ENCODE results near the gene SLC4A1. TPM values are rescaled to one million over a fixed set of nuclear protein-coding genes. Genes with fewer than 3 reads are reported as not detected.

Gene SLC4A1
- polyA plus RNA-seq, 2 of the 4 experiments (the other 2 are of a cell fraction): not detected

DNA sequence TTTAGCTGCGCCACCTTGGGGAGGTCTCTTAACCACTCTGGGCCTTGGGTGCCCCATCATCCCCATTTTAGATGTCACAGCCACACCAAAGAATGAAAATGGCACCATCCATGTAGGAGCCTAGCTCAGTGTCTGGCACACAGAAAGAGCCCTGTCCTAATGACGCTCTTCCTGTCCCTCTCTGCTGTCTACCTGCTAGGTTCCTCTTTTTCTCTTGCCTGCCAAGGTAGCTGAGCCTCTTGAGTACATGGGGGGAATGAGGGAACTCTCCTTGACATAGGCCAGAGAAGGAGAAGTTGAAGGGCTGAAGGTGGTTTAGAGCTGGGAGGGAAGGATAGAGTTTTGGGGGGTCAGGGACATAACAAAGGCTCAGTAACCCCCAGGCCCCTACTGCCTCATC is 42.3 kb upstream of the SLC4A1 start:
- TF ChIP-seq ZFP36 (IDR thresholded peaks at IDR 0.05; ENCODE audit: borderline replicate concordance, partially characterized antibody) (no peak), PBX3 (IDR thresholded peaks at IDR 0.05) (no peak)
- Histone ChIP-seq H3K4me3 (no peak overlapping the region), H3K27ac (no peak overlapping the region), H3K9me3 (no peaks in the 10 kb centered on the region), H3K4me1 (peaks cover 18% of the 10 kb centered on the region), H3K4me2 (no peak overlapping the region)
- ChIA-PET CTCF (interaction anchor here (0.6 to 4.5 kb wide), 13 partner anchors 8 to 196 kb away, joined by 3 to 31 read pairs (median 4); partner anchors contain the start of genes SLC25A39 and UBTF), POLR2A (interaction anchor here (0.9 kb wide), 1 partner anchor 88 kb away, joined by 4 read pairs; no protein-coding TSS in a partner anchor)
- WGBS (ENCODE audit: missing lambda C conversion rate): 85% methylated on average over 2 of the region's 2 CpGs
- DNase-seq (ENCODE audit: low read depth in 1 of 2, low spot score in 1 of 2) (no peak), FAIRE-seq (no peak), ATAC-seq (no peak)

DNA sequence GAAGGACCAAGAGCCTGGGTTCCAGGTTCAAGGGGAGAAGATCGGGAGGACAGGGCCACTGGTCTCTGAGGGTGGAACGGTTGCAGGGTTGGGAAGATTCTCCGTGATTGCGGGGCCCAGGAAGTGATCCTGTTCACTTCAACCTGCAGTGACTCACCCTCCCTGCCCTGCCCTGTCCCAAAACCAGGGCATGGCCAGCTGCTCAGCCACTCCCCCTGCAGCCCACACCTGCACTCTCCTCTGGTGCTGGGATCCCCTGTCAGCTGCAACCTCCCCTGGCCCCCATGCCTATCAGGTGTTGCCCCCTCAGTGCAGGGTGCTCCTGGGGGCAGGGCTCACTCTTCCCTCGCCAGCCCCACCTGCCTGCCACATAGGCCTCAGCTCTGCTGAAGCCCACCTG is 41.5 kb upstream of the SLC4A1 start:
- no peak overlapping the region for H3K27ac ChIP-seq
- CTCF ChIA-PET: interaction anchor here (0.6 to 4.5 kb wide), 12 partner anchors 9 to 99 kb away, joined by 3 to 31 read pairs (median 4); partner anchors contain the start of gene SLC25A39
- no peak overlapping the region for H3K4me3 ChIP-seq
- ATAC-seq (peak; percentile 1 to 15; a peak in 1 of 6 replicates), FAIRE-seq (no peak), DNase-seq (ENCODE audit: low read depth in 1 of 2, low spot score in 1 of 2) (no peak)
- POLR2A ChIA-PET: interaction anchor here (0.9 kb wide), 1 partner anchor 88 kb away, joined by 4 read pairs; no protein-coding TSS in a partner anchor
- TF ChIP-seq KDM5A (IDR thresholded peaks at IDR 0.05): no peak
- TF ChIP-seq FOSL2 (IDR thresholded peaks at IDR 0.05): no peak
- TF ChIP-seq FOSL2 (CRISPR knock-in tag; IDR thresholded peaks at IDR 0.05): peak; percentile 25; the same call in 1 of the 2 replicates
- H3K9me3 ChIP-seq: no peaks in the 10 kb centered on the region
- no peak overlapping the region; the same call in 2 of the 3 replicates for H3K4me2 ChIP-seq
- H3K4me1 ChIP-seq: peaks cover 15% of the 10 kb centered on the region
- 59% methylated on average over 5 of the region's 5 CpGs for WGBS (ENCODE audit: missing lambda C conversion rate)

DNA sequence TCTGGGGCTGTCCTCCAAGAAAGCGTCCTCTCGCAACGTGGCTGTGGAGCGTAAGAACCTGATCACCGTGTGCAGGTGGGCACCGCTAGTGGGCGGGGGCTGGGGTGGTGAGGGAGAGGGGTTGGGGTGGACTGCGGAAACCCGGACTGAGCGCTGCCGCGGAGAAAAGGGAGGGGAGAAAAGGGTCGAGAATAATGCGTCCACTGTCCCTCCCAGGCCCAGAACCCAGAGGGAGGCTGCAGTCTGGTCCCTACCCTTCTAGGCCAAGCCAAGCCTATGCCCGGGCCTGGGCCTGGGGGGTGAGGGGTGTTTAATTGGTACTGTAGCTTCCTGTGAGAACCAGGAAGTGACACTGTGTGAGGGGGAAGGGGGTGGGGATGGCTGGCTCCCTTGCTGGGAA is 40.9 kb upstream of the SLC4A1 start:
- CTCF ChIA-PET: interaction anchor here (0.6 to 4.5 kb wide), 7 partner anchors 8 to 99 kb away, joined by 3 to 29 read pairs (median 5); partner anchors contain the start of gene SLC25A39
- DNase-seq (ENCODE audit: low read depth in 1 of 2, low spot score in 1 of 2) (no peak), FAIRE-seq (no peak), ATAC-seq (peak in 1 of 2 experiments; percentile 4; a peak in 1 of 6 replicates)
- 80% methylated on average over 8 of the region's 15 CpGs for WGBS (ENCODE audit: missing lambda C conversion rate)
- TF ChIP-seq BHLHE40 (IDR thresholded peaks at IDR 0.05; ENCODE audit: low read depth, low read length) (no peak), NPAS2 (CRISPR knock-in tag; IDR thresholded peaks at IDR 0.05; ENCODE audit: borderline replicate concordance) (no peak), GATA3 (IDR thresholded peaks at IDR 0.05; ENCODE audit: borderline replicate concordance) (no peak), KDM1A (IDR thresholded peaks at IDR 0.05; ENCODE audit: low read depth) (no peak), TFCP2L1 (CRISPR knock-in tag; IDR thresholded peaks at IDR 0.05) (no peak), ZNF302 (CRISPR knock-in tag; IDR thresholded peaks at IDR 0.05) (no peak), FOSL2 (IDR thresholded peaks at IDR 0.05) (no peak), FOSL2 (CRISPR knock-in tag; IDR thresholded peaks at IDR 0.05) (no peak), POLR2A (IDR thresholded peaks at IDR 0.05; ENCODE audit: low read length) (no peak), SMC3 (IDR thresholded peaks at IDR 0.05) (no peak), E2F6 (IDR thresholded peaks at IDR 0.05; ENCODE audit: borderline replicate concordance, low read depth) (no peak), MAZ (IDR thresholded peaks at IDR 0.05; ENCODE audit: borderline replicate concordance, low read depth, low read length) (no peak), EHMT2 (IDR thresholded peaks at IDR 0.05; ENCODE audit: low read depth) (no peak), JUN (IDR thresholded peaks at IDR 0.05) (no peak), HOXB5 (CRISPR knock-in tag; IDR thresholded peaks at IDR 0.05) (no peak), CBX8 (IDR thresholded peaks at IDR 0.05) (no peak)
- Histone ChIP-seq H3K27ac (no peak overlapping the region), H3K9me3 (no peaks in the 10 kb centered on the region), H3K4me3 (no peak overlapping the region), H3K4me1 (peaks cover 15% of the 10 kb centered on the region), H3K4me2 (peak overlapping the region; percentile 96)
- POLR2A ChIA-PET: interaction anchor here (0.7 to 1.0 kb wide), 3 partner anchors 26 to 87 kb away, joined by 3 to 5 read pairs (median 3); no protein-coding TSS in a partner anchor

DNA sequence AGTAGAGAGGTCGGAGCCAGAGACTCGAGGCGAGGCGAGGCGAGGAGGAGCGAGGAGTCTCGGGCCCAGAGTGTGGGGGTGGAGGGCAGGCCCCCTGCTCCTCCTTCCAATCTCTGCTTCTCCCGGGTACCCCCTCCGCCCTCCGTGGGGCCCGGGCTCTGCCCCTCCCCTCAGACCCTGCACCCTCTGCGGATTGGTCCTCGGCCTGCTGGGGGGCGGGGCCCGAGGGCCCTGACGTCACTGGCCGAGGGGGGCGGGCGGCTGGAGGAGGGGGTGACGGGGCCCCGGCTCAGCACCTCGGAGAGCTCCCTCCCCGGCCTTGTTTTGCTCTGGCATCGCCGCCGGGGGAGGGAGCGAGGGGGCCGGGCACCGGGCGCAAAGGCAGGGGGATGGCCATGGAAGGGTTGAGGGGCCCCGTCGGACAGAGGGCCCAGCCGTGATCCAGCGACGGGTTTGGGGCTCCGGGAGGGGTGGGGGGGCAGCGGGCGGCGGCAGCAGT is 40.4 kb upstream of the SLC4A1 start, which contains the start of gene RUNDC3A:
RUNDC3A (plus strand) TSS at position 282 of the 499 bp plus-strand sequence. CDS start 232 bp downstream, outside the sequence.
- under 1% methylated on average over 15 of the region's 39 CpGs for WGBS (ENCODE audit: missing lambda C conversion rate)
- peak; percentile 74 to 87 for ATAC-seq
- POLR2A ChIA-PET: interaction anchor here (0.7 to 1.0 kb wide), 3 partner anchors 26 to 87 kb away, joined by 3 to 5 read pairs (median 3); no protein-coding TSS in a partner anchor
- H3K4me1 ChIP-seq: peaks cover 15% of the 10 kb centered on the region
- H3K27ac ChIP-seq: peak within 1 kb of the TSS in 1 of 2 experiments; percentile 70; a peak in 3 of 6 replicates
- peak; percentile 97 for TF ChIP-seq REST (IDR thresholded peaks at IDR 0.05)
- peak; percentile 62 for TF ChIP-seq EHMT2 (IDR thresholded peaks at IDR 0.05; ENCODE audit: low read depth)
- 0 out of 2 replicates have a peak, but pooled peaks have one; percentile 59 for TF ChIP-seq MAZ (IDR thresholded peaks at IDR 0.05; ENCODE audit: borderline replicate concordance, low read depth, low read length)
- TF ChIP-seq HOXB5 (CRISPR knock-in tag; IDR thresholded peaks at IDR 0.05): no peak
- TF ChIP-seq FOXS1 (CRISPR knock-in tag; IDR thresholded peaks at IDR 0.05): 0 out of 2 replicates have a peak, but pooled peaks have one; percentile 37
- TF ChIP-seq MAX (IDR thresholded peaks at IDR 0.05): no peak
- FAIRE-seq: no peak
- peak within 1 kb of the TSS; percentile 96 for H3K4me2 ChIP-seq
- peak; percentile 80 to 95 for DNase-seq (ENCODE audit: low read depth in 1 of 2, low spot score in 1 of 2)
- peak within 1 kb of the TSS; percentile 47 for H3K4me3 ChIP-seq
- CTCF ChIA-PET: interaction anchor here (0.6 to 1.6 kb wide), 5 partner anchors 9 to 98 kb away, joined by 3 to 6 read pairs (median 4); no protein-coding TSS in a partner anchor
- H3K9me3 ChIP-seq: no peaks in the 10 kb centered on the region
